GM19193 (cell line): ENCODE measurements around the gene CD302.
A peak's percentile ranks its signal among the peaks of the same experiment; 100 is the strongest.

ENCODE experiments used
- POLR2A ChIP-seq: IDR thresholded peaks from 4 replicates; pipeline ENCODE4 v1.6.1; 2011; ENCODE audit not compliant: insufficient read depth, insufficient read length; ENCODE audit errors: extremely low read depth

CD302 gene, protein sequence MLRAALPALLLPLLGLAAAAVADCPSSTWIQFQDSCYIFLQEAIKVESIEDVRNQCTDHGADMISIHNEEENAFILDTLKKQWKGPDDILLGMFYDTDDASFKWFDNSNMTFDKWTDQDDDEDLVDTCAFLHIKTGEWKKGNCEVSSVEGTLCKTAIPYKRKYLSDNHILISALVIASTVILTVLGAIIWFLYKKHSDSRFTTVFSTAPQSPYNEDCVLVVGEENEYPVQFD

DNA sequence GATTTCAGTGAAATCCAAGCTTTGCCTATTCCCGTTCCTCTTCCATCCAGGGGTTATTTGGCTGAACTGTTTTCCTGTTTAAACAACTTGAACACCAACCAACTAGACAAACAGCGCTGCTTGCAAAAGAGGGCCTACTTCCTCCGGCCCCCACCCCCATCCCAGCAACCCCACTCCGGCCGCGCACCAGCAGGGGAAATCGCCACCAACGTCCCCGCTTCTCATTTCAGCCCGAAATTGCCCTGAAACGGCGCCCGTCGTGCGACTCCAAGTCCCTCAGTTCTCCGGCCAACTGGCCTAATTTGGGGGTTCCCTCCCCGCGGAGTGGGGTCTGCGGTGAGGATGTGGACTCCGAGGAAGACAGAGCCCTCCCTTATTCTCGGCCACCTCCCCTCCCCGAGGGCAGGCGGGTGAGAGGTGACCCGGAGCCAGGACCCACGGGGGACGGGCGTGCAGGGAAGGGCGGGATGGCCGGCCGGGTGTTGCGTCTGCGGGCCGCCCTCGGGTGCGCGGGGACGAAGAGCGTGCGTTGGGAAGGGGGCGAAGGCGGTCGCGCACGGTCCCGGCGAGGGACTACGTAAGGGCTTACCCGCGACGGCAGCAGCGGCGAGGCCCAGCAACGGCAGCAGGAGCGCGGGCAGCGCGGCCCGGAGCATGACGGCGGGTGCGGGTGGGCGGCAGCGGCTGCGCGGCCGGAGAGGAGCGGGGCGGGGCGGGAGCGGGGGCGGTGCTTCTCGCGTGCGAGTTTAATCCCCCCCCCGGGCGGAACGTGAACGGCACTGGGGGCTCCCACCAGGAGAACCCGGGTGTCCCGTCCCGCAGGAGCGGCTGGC lies at the start of gene CD302:
CD302 (minus strand) TSS at position 666 of the 833 bp plus-strand sequence; CDS start at position 656, 10 bp downstream.
- peak; percentile 35 for TF ChIP-seq POLR2A

DNA sequence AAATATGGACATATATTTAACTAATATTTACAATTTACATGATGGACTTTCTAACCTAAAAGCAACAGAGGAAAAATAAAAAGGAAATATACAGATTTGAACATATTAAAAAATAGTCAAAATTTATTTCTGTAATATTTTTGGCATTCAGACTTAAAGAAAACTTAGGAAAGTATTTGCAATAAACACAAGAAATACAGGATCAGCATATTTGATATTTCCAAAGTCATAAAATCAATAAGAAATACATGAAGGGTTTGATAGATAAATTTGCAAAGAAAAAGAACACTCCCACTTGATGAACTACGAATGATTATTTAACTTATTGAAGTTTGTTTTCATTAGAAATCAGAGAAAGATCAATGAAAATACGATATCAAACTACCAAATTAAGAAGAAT lies 48.6 kb upstream of the CD302 start:
- TF ChIP-seq POLR2A: no peak

DNA sequence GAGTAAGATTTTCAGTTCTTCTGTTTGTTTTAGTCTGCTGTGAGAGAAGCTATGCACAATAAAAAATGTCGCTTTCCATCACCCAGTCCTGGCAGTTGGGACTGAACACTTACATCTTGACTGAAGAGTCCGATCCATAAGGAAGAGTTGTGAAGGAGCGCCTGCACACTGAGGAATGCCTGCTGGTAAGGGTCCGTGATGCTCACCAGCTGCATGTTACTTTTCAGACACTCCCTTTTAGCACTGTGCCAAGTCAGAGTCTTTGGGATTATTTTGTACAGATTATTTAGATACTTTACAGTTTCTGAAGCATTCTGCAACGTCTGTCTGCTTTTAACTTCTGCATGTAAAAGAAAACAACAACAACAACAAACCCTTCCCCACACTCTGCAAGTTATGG lies 42.6 kb upstream of the CD302 start:
- no peak for TF ChIP-seq POLR2A

DNA sequence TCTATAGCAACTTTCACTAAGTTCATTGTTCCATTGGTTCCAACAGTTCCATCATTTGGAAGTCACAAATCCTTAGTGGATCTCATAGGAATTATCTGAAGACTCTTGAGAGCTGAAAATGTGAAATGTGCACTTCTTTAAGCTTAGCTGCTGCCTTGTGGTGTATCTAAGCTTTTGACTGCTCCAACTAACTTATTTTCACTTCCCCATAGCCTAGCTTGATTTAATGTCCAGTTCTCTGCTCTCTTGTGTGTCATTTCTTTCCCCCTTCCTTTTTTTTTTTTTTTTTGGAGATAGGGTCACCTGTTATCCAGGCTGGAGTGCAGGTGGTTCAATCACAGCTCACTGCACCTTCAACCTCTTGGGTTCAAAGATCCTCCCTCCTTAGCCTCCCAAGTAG lies 34.9 kb upstream of the CD302 start:
- no peak for TF ChIP-seq POLR2A

DNA sequence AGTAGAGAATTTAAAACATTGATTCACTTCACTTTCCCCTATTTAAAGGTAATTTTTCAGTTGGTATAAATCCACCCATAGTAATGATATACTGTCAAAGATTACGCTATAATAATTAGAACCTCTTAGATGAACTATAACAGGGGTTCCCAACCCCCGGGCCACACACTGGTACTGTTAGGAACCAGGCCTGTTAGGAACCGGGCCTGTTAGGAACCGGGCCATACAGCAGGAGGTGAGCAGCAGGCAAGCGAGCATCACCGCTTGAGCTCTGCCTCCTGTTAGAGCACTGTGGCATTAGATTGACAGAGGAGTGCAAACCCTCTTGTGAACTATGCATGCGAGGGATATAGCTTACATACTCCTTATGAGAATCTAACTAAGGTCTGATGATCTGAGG lies 34.0 kb upstream of the CD302 start:
- TF ChIP-seq POLR2A: no peak

DNA sequence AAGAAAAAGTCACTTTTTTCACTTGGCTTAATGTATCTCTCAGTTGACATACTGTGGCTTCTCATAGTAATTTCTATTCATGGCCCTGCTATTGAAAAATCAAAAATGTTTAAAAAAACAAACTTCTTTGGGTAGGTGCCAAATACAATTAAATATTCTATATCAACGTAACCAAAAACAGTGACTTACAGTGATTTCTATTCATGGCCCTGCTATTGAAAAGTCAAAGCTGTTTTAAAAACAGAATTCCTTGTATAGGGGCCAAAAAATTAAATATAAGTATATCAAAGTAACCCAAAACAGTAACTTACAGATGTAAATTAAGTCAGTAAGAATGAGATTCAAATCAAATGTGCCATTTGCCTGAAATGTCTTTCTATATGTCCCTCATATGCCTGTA lies 31.4 kb upstream of the CD302 start:
- TF ChIP-seq POLR2A: no peak

DNA sequence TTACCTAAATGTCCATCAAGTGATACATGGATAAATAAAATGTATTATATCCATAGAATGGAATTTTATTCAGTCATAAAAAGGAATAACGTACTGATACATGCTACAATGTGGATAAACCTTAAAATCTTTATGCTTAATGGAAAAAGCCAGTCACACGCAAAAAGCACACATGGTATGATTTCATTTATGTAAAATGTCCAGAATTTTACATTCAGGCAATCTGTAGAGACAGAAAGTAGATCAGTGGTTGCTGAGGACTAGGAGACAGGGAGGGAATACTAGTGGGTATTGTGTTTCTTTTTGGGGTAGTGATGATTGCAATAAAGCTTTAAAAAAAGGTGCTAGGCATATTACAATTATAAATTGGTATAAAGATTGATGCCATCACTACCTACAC lies 30.7 kb upstream of the CD302 start:
- no peak for TF ChIP-seq POLR2A

DNA sequence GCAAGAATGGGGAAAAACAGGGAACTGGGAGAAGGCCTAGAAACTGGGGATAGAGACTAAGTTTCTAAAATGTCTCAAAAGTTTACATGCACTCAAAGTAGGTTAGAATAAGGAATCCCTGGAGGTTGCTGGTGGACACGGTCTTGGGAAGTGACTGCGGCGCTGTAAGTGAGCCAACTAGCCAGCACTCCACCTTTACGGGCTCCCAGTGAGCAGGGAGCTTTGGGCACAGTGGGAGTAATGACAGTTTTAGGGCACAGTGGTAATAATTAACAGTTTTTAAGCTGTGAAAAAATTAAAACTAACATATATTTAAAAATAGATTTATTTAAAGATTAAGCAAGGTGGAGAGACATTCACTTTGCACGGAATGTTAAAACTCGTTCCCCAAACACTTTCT lies 20.9 kb upstream of the CD302 start:
- no peak for TF ChIP-seq POLR2A

DNA sequence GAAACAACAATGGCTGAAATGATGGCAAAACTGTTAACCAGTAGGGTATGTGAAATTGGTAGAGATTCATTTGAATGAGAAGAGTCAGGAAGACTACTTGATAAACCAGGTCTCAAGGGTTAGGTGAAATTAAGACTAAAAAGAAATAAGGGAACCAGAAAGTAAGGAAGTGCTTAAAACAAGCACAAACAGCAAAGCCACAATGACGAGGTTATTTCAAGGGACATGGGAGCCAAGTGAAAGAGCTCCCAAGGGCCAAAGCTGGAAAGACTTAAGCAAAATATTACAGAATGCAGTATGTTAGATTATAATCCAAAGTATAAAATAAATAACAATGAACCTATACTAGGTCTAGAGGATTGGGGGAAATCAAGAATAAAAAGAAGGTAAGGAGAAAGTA lies 19.3 kb upstream of the CD302 start:
- TF ChIP-seq POLR2A: no peak

DNA sequence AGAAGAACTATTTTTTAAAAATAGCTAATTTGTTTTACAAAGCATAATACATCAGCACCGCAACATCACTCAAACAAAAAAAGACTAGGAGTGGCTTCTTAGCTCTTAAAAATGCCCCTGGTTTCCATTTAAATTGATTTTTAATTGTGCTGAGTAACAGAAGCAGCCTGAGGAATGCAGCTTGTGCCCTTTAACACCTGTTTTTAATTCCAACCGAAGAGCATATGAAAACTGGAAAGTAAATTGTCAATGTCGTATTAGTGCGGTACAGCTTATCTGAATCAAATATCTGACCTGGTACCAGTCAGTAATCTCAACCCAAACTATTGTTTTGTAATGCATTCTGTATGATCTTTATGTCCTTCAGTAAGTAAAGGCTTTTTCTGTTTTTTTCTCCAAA lies 13.2 kb upstream of the CD302 start:
- TF ChIP-seq POLR2A: no peak

DNA sequence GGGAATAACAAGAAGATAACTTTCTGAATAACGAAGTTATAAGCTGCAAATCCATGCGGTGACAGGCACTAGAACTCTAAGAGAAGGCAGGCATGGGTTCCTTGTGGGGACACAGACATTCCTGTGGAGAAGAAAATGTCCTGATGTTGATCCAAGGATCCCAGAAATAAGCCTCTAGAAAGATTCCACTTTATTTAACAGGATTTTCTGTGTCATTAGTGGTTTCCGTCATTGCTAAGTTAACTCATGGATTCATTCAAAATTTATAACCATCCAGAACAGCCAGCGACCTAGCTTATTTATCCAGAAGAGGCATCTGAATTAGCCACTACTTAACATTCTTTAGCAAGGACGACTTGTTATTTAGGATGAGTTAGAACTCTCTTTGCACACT lies 10.0 kb upstream of the CD302 start:
- no peak for TF ChIP-seq POLR2A

DNA sequence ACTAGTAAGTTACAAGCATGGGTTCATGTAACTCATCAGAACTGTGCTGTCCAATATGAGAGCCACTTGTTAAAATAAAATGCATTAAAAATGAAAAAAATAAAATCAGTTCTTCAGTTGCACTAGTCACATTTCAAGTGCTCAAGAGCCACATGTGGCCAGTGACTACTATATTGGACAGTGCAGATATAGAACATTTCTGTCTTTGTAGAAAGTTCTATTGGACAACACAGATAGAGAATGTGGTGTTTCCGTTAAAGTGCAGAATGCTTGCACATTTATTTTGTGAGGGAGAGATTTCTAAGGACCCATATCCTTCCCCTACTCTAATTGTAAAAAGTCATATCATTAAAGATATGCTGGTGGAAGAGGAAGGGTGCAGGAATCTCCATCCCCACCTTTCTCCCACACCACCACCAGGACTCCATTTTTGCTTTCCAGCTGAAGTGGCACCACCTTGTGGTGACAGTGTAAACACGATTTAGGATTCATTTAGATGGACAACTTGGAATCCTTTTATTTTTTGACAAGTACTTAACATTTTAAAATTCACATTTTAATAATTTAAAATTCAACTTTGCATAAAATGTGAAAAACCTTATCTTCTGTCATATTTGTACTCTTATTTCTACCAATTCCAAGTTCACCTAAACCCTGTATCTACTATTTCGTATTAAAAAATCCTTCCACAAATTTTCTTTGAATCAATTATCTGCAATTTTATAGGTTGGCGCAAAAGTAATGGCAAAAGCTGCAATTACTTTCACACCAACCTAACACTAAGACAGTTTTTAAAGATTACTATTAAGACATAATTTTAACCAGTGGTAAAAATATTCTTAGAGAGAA lies 9.4 kb upstream of the CD302 start:
- no peak for TF ChIP-seq POLR2A

DNA sequence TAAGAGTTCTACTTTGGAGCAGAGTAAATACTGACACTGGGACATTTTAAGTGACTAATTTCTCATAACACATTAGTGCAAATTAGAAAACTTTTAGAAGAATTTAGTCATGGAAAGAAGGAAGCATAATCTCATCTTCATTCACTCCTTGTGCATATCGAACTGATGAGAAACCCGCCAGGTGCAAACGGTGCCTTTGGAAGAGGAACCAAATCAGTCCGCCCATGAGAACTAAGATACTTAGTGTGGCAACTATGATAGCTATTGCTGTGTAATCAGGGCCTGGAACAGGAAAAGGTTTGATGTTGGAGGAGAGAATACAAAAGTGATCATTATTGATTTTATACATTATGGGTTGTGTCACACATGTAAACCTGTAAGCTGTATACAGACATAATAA lies 6.9 kb upstream of the CD302 start:
- TF ChIP-seq POLR2A: no peak

DNA sequence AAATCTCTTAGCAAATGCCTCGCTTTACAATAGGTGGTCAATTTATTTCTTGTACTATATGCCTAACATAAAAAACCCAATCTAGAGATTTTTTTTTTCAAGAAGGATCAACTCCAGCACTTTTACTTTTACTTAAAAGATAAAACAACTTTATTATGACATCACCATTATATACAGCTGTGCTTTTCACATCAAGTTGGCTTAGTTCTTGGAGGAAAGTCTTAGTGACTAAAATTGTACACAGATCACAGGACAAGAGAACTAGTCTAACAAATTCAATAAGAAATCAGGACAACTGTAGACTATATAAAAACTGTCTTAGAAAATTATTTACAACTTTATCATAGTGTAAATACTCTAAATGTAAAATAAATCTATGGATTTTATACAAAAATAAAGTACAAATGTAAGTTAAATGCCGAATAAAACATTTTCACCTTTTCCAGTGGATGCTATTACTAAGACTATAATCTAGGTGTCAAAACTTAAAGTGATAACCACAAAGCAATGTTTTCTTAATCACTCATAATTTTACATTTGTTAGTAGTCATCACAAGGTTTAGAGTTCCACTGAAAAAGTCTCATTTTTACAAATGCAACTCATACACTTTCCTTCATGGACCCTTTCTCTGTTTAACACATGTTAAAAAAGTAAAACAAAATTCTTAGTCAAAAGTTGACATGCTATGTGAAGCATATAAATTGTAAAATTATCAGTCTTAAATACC lies 5.4 kb upstream of the CD302 start:
- no peak for TF ChIP-seq POLR2A

DNA sequence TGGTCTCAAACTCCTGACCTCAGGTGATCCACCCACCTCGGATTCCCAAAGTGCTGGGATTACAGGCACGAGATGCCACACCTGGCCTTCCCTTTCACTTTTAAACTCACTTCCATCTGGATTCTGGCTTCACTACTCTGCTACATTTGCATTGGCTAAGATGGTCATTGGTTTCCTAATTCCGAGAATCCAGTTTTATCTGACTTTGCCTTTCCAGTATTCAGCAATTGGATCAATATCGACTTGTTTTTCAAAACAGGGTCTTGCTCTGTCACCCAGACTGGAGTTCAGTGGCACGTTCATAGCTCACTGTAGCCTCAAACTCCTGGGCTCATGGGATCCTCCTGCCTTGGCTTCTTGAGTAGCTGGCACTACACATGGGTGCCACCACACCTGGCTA lies 4.7 kb upstream of the CD302 start:
- no peak for TF ChIP-seq POLR2A
